Prostate gland (tissue), 2 donors: ENCODE data around the gene BAMBI.

Source experiments
- POLR2A ChIP-seq: fragments of 450-650 bp; IDR thresholded peaks from one replicate; pipeline ENCODE4 v1.6.1; 2016; ENCODE audit warnings: antibody characterized with exemption, mild to moderate bottlenecking
- POLR2AphosphoS5 ChIP-seq: sonication (generic); formaldehyde crosslinking; IDR thresholded peaks from one replicate; pipeline ENCODE4 v1.6.1; 2017; ENCODE audit warnings: antibody characterized with exemption
- TF ChIP-seq, protein P1 (sequence below), 4 experiments: fragments of 200-600 bp in 2 of 4; fragments of 450-650 bp in 2 of 4; sonication (generic) in 2 of 4; IDR thresholded peaks; 1 replicate in 3 of 4; 2 replicates in 1 of 4; pipeline ENCODE4 v1.5.1; 2016 to 2019; ENCODE audit warnings: antibody characterized with exemption in 4 of 4, mild to moderate bottlenecking in 2 of 4, moderate library complexity in 2 of 4

DNA sequence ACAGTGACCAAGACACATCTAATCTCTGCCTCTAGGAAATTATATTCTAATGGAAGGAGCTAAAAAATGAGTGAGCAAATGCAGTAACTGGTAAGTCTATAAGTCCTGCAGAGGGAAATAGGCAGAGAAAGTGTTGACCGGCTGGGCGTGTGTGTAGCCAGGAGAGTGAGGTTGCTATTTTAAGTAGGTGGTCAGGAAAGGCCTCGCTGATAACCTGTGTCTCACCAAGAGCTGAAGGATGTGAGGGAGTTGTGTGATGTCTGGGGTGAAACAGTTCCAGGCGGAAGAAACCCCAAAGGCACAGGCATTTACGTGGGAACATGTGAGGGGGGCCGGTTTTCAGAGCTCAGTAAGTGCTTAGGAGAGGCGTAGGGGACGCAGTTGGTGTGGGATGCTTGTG lies 54.8 kb downstream of the BAMBI start:
- TF ChIP-seq POLR2A: no peak
- no peak for TF ChIP-seq POLR2AphosphoS5
- TF ChIP-seq, protein P1, sequence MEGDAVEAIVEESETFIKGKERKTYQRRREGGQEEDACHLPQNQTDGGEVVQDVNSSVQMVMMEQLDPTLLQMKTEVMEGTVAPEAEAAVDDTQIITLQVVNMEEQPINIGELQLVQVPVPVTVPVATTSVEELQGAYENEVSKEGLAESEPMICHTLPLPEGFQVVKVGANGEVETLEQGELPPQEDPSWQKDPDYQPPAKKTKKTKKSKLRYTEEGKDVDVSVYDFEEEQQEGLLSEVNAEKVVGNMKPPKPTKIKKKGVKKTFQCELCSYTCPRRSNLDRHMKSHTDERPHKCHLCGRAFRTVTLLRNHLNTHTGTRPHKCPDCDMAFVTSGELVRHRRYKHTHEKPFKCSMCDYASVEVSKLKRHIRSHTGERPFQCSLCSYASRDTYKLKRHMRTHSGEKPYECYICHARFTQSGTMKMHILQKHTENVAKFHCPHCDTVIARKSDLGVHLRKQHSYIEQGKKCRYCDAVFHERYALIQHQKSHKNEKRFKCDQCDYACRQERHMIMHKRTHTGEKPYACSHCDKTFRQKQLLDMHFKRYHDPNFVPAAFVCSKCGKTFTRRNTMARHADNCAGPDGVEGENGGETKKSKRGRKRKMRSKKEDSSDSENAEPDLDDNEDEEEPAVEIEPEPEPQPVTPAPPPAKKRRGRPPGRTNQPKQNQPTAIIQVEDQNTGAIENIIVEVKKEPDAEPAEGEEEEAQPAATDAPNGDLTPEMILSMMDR (IDR thresholded peaks at IDR 0.05): no peak
